HepG2 (cell line): ENCODE measurements around the gene WIPF2. TPM values are rescaled to one million over a fixed set of nuclear protein-coding genes. Genes with fewer than 3 reads are reported as not detected.

Experiments
- CENPX ChIP-seq: sonication (generic); formaldehyde crosslinking; IDR thresholded peaks from 2 replicates; pipeline ENCODE4 v1.9.0; 2021; ENCODE audit warnings: mild to moderate bottlenecking, missing genetic modification reagents, moderate library complexity
- ELK4 ChIP-seq: sonication (generic); formaldehyde crosslinking; IDR thresholded peaks from 2 replicates; pipeline ENCODE4 v1.9.0; 2021; ENCODE audit warnings: missing genetic modification reagents, borderline replicate concordance
- HMG20B ChIP-seq: conservative IDR thresholded peaks from 2 replicates; pipeline ENCODE4 v1.6.1; 2016; ENCODE audit warnings: missing genetic modification reagents, missing compliant biosample characterization
- HNRNPUL1 ChIP-seq: fragments of 200-400 bp; formaldehyde crosslinking; IDR thresholded peaks from 2 replicates; pipeline ENCODE4 v1.6.1; 2017; ENCODE audit warnings: low read depth, mild to moderate bottlenecking, low read length, moderate library complexity
- KDM5A ChIP-seq: fragments of 200-600 bp; sonication (generic); IDR thresholded peaks from 2 replicates; pipeline ENCODE4 v1.7.0; 2018; ENCODE audit warnings: antibody characterized with exemption, mild to moderate bottlenecking, low read length, borderline replicate concordance
- KLF12 ChIP-seq: sonication (generic); formaldehyde crosslinking; IDR thresholded peaks from 2 replicates; pipeline ENCODE4 v1.4.0; 2020; ENCODE audit warnings: missing genetic modification reagents, borderline replicate concordance
- NCOR1 ChIP-seq: fragments of 200-600 bp; sonication (generic); IDR thresholded peaks from 2 replicates; pipeline ENCODE4 v1.7.0; 2017; ENCODE audit warnings: antibody characterized with exemption, low read length, borderline replicate concordance
- PHF21A ChIP-seq: sonication (generic); formaldehyde crosslinking; IDR thresholded peaks from 2 replicates; pipeline ENCODE4 v1.5.0; 2020; ENCODE audit warnings: mild to moderate bottlenecking, missing genetic modification reagents
- PLRG1 ChIP-seq: fragments of 450-650 bp; conservative IDR thresholded peaks from 2 replicates; pipeline ENCODE4 v1.6.1; 2016
- THAP11 ChIP-seq: IDR thresholded peaks from 2 replicates; pipeline ENCODE4 v1.6.1; 2016; ENCODE audit warnings: missing biosample characterization, missing genetic modification reagents
- THAP7 ChIP-seq: sonication (generic); formaldehyde crosslinking; IDR thresholded peaks from 2 replicates; pipeline ENCODE4 v1.8.1; 2023; ENCODE audit warnings: mild to moderate bottlenecking, missing genetic modification reagents
- XBP1 ChIP-seq: sonication (generic); formaldehyde crosslinking; IDR thresholded peaks from 2 replicates; pipeline ENCODE4 v1.5.0; 2020; ENCODE audit warnings: missing genetic modification reagents
- ZFP36L1 ChIP-seq: sonication (generic); formaldehyde crosslinking; IDR thresholded peaks from 2 replicates; pipeline ENCODE4 v1.8.0; 2022; ENCODE audit warnings: mild to moderate bottlenecking, missing genetic modification reagents, moderate library complexity
- ZFP41 ChIP-seq: sonication (generic); formaldehyde crosslinking; IDR thresholded peaks from 2 replicates; pipeline ENCODE4 v1.4.0; 2020; ENCODE audit warnings: mild to moderate bottlenecking, missing genetic modification reagents, borderline replicate concordance
- ZFY ChIP-seq: sonication (generic); formaldehyde crosslinking; IDR thresholded peaks from 2 replicates; pipeline ENCODE4 v1.4.0; 2020; ENCODE audit warnings: missing genetic modification reagents
- ZNF607 ChIP-seq: sonication (generic); formaldehyde crosslinking; IDR thresholded peaks from 2 replicates; pipeline ENCODE4 v1.5.1; 2020; ENCODE audit warnings: missing genetic modification reagents, mild to moderate bottlenecking, borderline replicate concordance
- ZNF646 ChIP-seq: sonication (generic); formaldehyde crosslinking; IDR thresholded peaks from 2 replicates; pipeline ENCODE4 v1.9.0; 2021; ENCODE audit warnings: mild to moderate bottlenecking, missing genetic modification reagents
- ZNF782 ChIP-seq: sonication (generic); formaldehyde crosslinking; IDR thresholded peaks from 2 replicates; pipeline ENCODE4 v1.4.0; 2020; ENCODE audit warnings: missing genetic modification reagents, mild to moderate bottlenecking, borderline replicate concordance
- polyA plus RNA-seq, 8 experiments: library from polyadenylated mRNA; depleted of rRNA in 3 of 8; stranded (reverse) in 7 of 8; unstranded in 1 of 8; fragments of >200 nt; fragmentation: Illumina TruSeq in 4 of 8; extraction: Trizol in 4 of 8; gene quantifications; 2 replicates each; pipeline versions ENCODE4 v1.2.1 to v1.2.3, GENCODE V29; 2011 to 2016; ENCODE audit warnings: low read depth in 4 of 8, missing spikeins in 1 of 8, mixed read lengths in 1 of 8; ENCODE audit not compliant: insufficient read depth in 1 of 8
- total RNA-seq, 5 experiments: library from RNA; depleted of rRNA; stranded (reverse); fragments of >200 nt; fragmentation: Illumina TruSeq; extraction: Trizol; gene quantifications; 2 replicates each; pipeline ENCODE4 v1.2.3, GENCODE V29; 2016; ENCODE audit warnings: low read depth in 1 of 5

The WIPF2 gene
- total and polyA plus RNA-seq, 2 of the 13 experiments (the other 11 are each of a cell fraction or from before 2014, with no cell fraction given) = 7.2 to 10.8 TPM

- no peak for TF ChIP-seq ELK4 (CRISPR knock-in tag)
- no peak for TF ChIP-seq THAP7 (CRISPR knock-in tag)
- TF ChIP-seq KLF12 (CRISPR knock-in tag) = 0 out of 2 replicates have a peak, but pooled peaks have one; percentile 32
- no peak for TF ChIP-seq XBP1 (CRISPR knock-in tag)
- TF ChIP-seq THAP11 (CRISPR knock-in tag) = peak; percentile 58; the same call in 1 of the 2 replicates
- no peak for TF ChIP-seq ZFP36L1 (CRISPR knock-in tag)
- TF ChIP-seq ZFY (CRISPR knock-in tag) = peak; percentile 33; the same call in 1 of the 2 replicates
- TF ChIP-seq CENPX (CRISPR knock-in tag) = no peak
- TF ChIP-seq KDM5A = no peak
- no peak; the same call in 1 of the 2 replicates for TF ChIP-seq NCOR1
- no peak for TF ChIP-seq HNRNPUL1
- no peak for TF ChIP-seq ZNF782 (CRISPR knock-in tag)
- no peak for TF ChIP-seq HMG20B (CRISPR knock-in tag)
- TF ChIP-seq ZNF607 = no peak
- TF ChIP-seq ZFP41 (CRISPR knock-in tag) = no peak
- TF ChIP-seq PLRG1 = no peak
- TF ChIP-seq ZNF646 = no peak
- TF ChIP-seq PHF21A (CRISPR knock-in tag) = peak; percentile 78
Observed at GRCh38 chr17:40173091-40173777, 45.9 kb upstream of the WIPF2 start (continued).
